ENCODE results near the gene PLAC8L1. TPM values are rescaled to one million over a fixed set of nuclear protein-coding genes. Genes with fewer than 3 reads are reported as not detected.

PLAC8L1 gene
- total and polyA plus RNA-seq, 4 donors, result 0.46 to 0.51 TPM; not detected in 2

GRCh38 chr5:146049704-146050026 is 55.7 kb downstream of the PLAC8L1 start:
- H3K9ac ChIP-seq (ENCODE audit: insufficient read depth in 1 of 2, low read length in 2 of 2), result no peak overlapping the region
- DNase-seq, result no peak
- no peak overlapping the region for H3K4me3 ChIP-seq
- no peaks in the 10 kb centered on the region for H3K4me1 ChIP-seq (ENCODE audit: control insufficient read depth in 5 of 5, insufficient read depth in 5 of 5, low read length in 5 of 5)
- TF ChIP-seq CTCF (IDR thresholded peaks at IDR 0.05; ENCODE audit: control extremely low read depth, extremely low read depth), result no peak
- H3K36me3 ChIP-seq (ENCODE audit: control insufficient read depth in 4 of 4, insufficient read depth in 4 of 4, low read length in 4 of 4), result no peaks in the 10 kb centered on the region
- no peak overlapping the region for H3K27ac ChIP-seq (ENCODE audit: low read depth in 1 of 2, low read length in 1 of 2)
- peaks cover 0 to 16% (median 0%) of the 10 kb centered on the region in 3 donors for H3K27me3 ChIP-seq (ENCODE audit: control insufficient read depth in 3 of 3, insufficient read depth in 3 of 3, low read length in 2 of 3)
- no peak for ATAC-seq (ENCODE audit: insufficient read depth, low FRiP score)
- WGBS, 2 donors, result 62 to 68% methylated on average over 3 of the region's 3 CpGs
- H3K9me3 ChIP-seq (ENCODE audit: control insufficient read depth in 4 of 4, insufficient read depth in 3 of 4, low read length in 3 of 4), result no peaks in the 10 kb centered on the region

GRCh38 chr5:146048994-146049703 is 56.2 kb downstream of the PLAC8L1 start:
- peak; percentile 38 for TF ChIP-seq CTCF (IDR thresholded peaks at IDR 0.05; ENCODE audit: control extremely low read depth, extremely low read depth)
- no peaks in the 10 kb centered on the region for H3K9me3 ChIP-seq (ENCODE audit: control insufficient read depth in 4 of 4, insufficient read depth in 3 of 4, low read length in 3 of 4)
- ATAC-seq (ENCODE audit: insufficient read depth, low FRiP score) (peak; percentile 87), DNase-seq (peak; percentile 69 to 84 (median 74))
- H3K27ac ChIP-seq (ENCODE audit: low read depth in 1 of 2, low read length in 1 of 2), result no peak overlapping the region
- H3K9ac ChIP-seq (ENCODE audit: insufficient read depth in 1 of 2, low read length in 2 of 2), result no peak overlapping the region
- H3K36me3 ChIP-seq (ENCODE audit: control insufficient read depth in 4 of 4, insufficient read depth in 4 of 4, low read length in 4 of 4), result no peaks in the 10 kb centered on the region
- no peaks in the 10 kb centered on the region for H3K4me1 ChIP-seq (ENCODE audit: control insufficient read depth in 5 of 5, insufficient read depth in 5 of 5, low read length in 5 of 5)
- 71 to 73% methylated on average over 15 of the region's 15 CpGs for WGBS, 2 donors
- H3K4me3 ChIP-seq, result no peak overlapping the region
- H3K27me3 ChIP-seq (ENCODE audit: control insufficient read depth in 3 of 3, insufficient read depth in 3 of 3, low read length in 2 of 3), result peaks cover 0 to 16% (median 0%) of the 10 kb centered on the region in 3 donors

- Histone ChIP-seq H3K36me3 (ENCODE audit: control insufficient read depth in 4 of 4, insufficient read depth in 4 of 4, low read length in 4 of 4) (no peaks in the 10 kb centered on the region), H3K27ac (ENCODE audit: low read depth in 1 of 2, low read length in 1 of 2) (no peak overlapping the region), H3K4me3 (no peak overlapping the region), H3K27me3 (ENCODE audit: control insufficient read depth in 3 of 3, insufficient read depth in 3 of 3, low read length in 2 of 3) (peaks cover 0 to 16% (median 0%) of the 10 kb centered on the region in 3 donors), H3K9ac (ENCODE audit: insufficient read depth in 1 of 2, low read length in 2 of 2) (no peak overlapping the region), H3K4me1 (ENCODE audit: control insufficient read depth in 5 of 5, insufficient read depth in 5 of 5, low read length in 5 of 5) (peaks cover 0 to 1% (median 0%) of the 10 kb centered on the region in 5 donors), H3K9me3 (ENCODE audit: control insufficient read depth in 4 of 4, insufficient read depth in 3 of 4, low read length in 3 of 4) (no peaks in the 10 kb centered on the region)
- 59 to 62% methylated on average over 4 of the region's 4 CpGs for WGBS, 2 donors
- TF ChIP-seq CTCF (IDR thresholded peaks at IDR 0.05; ENCODE audit: control extremely low read depth, extremely low read depth), result no peak
- no peak for DNase-seq
- ATAC-seq (ENCODE audit: insufficient read depth, low FRiP score), result no peak
These were observed 58.0 kb downstream of the PLAC8L1 start for GRCh38 chr5:146047396-146047795.

- no peak for DNase-seq
These were observed 61.7 kb downstream of the PLAC8L1 start for GRCh38 chr5:146043722-146044121.

More at GRCh38 chr5:146043722-146044121, 61.7 kb downstream of the PLAC8L1 start:
- TF ChIP-seq CTCF (IDR thresholded peaks at IDR 0.05; ENCODE audit: control extremely low read depth, extremely low read depth), result no peak
- Histone ChIP-seq H3K9me3 (ENCODE audit: control insufficient read depth in 4 of 4, insufficient read depth in 3 of 4, low read length in 3 of 4) (no peaks in the 10 kb centered on the region), H3K9ac (ENCODE audit: insufficient read depth in 1 of 2, low read length in 2 of 2) (no peak overlapping the region), H3K27me3 (ENCODE audit: control insufficient read depth in 3 of 3, insufficient read depth in 3 of 3, low read length in 2 of 3) (no peaks in the 10 kb centered on the region), H3K36me3 (ENCODE audit: control insufficient read depth in 4 of 4, insufficient read depth in 4 of 4, low read length in 4 of 4) (no peaks in the 10 kb centered on the region), H3K4me1 (ENCODE audit: control insufficient read depth in 5 of 5, insufficient read depth in 5 of 5, low read length in 5 of 5) (peaks cover 0 to 4% (median 0%) of the 10 kb centered on the region in 5 donors), H3K27ac (ENCODE audit: low read depth in 1 of 2, low read length in 1 of 2) (no peak overlapping the region), H3K4me3 (no peak overlapping the region)
- no peak for ATAC-seq (ENCODE audit: insufficient read depth, low FRiP score)
- 93 to 94% methylated on average over 4 of the region's 4 CpGs for WGBS, 2 donors
